H1 (cell line): Measurements from ENCODE around the gene SLIT3. TPM values are rescaled to one million over a fixed set of nuclear protein-coding genes. Genes with fewer than 3 reads are reported as not detected.

ENCODE experiments used
- BACH1 ChIP-seq: IDR thresholded peaks from 2 replicates; pipeline ENCODE4 v1.6.1; 2012; ENCODE audit warnings: low read length, improper control_type of control experiment
- EP300 ChIP-seq, 2 experiments: IDR thresholded peaks; 1 replicate in 1 of 2; 2 replicates in 1 of 2; pipeline ENCODE4 v1.6.1; 2011 to 2012; ENCODE audit warnings: low read depth in 2 of 2, low read length in 2 of 2, mild to moderate bottlenecking in 2 of 2, borderline replicate concordance in 1 of 2, inconsistent platforms in 1 of 2, moderate library complexity in 1 of 2
- JUN ChIP-seq: IDR thresholded peaks from 2 replicates; pipeline ENCODE4 v1.6.1; 2011; ENCODE audit warnings: low read depth, mild to moderate bottlenecking, improper control_type of control experiment, low read length
- JUND ChIP-seq: IDR thresholded peaks from 2 replicates; pipeline ENCODE4 v1.6.1; 2011; ENCODE audit warnings: mild to moderate bottlenecking, improper control_type of control experiment, low read length
- RBBP5 ChIP-seq: IDR thresholded peaks from 2 replicates; pipeline ENCODE4 v1.7.1; 2012; ENCODE audit warnings: low read depth, mild to moderate bottlenecking, inconsistent platforms, low read length, moderate library complexity, borderline replicate concordance
- SIN3A ChIP-seq, 2 experiments: IDR thresholded peaks in 1 of 2; conservative IDR thresholded peaks in 1 of 2; 2 replicates each; pipeline ENCODE4 v1.6.1; 2011 to 2012; ENCODE audit warnings: low read length in 2 of 2, improper control_type of control experiment in 1 of 2, low read depth in 1 of 2, mild to moderate bottlenecking in 1 of 2
- SIX5 ChIP-seq: IDR thresholded peaks from 2 replicates; pipeline ENCODE4 v1.6.1; 2011; ENCODE audit warnings: mild to moderate bottlenecking, low read depth, low read length
- polyA plus RNA-seq, 7 experiments: library from polyadenylated mRNA; depleted of rRNA in 3 of 7; stranded (reverse) in 5 of 7; unstranded in 2 of 7; fragments of >200 nt in 5 of 7; fragments of 200-250 nt in 2 of 7; gene quantifications; 1 replicate in 5 of 7; 2 replicates in 1 of 7; 4 replicates in 1 of 7; pipeline versions ENCODE4 v1.2.1 to v1.2.3, GENCODE V29; 2011 to 2013; ENCODE audit warnings: missing spikeins in 2 of 7, mixed read lengths in 2 of 7
- total RNA-seq: library from RNA; stranded (reverse); fragmentation: NEBNext Ultra II Directional; extraction: Animal tissue kit (Norgen Biotek cat#: 25700); gene quantifications from 2 replicates; pipeline ENCODE4 v1.2.1, GENCODE V29; 2021
- TF ChIP-seq, protein P1 (sequence below): fragments of 300-600 bp; sonication (generic); IDR thresholded peaks from 2 replicates; pipeline ENCODE4 v1.7.1; 2012; ENCODE audit warnings: low read length, moderate library complexity, mild to moderate bottlenecking, inconsistent platforms; ENCODE audit not compliant: insufficient replicate concordance
- TF ChIP-seq, protein P2 (sequence below), 3 experiments: IDR thresholded peaks; 1 replicate in 2 of 3; 2 replicates in 1 of 3; pipeline versions ENCODE4 v1.5.1 to v1.6.1; 2011; ENCODE audit warnings: low read length in 3 of 3, mild to moderate bottlenecking in 3 of 3, inconsistent platforms in 2 of 3, low read depth in 1 of 3, moderate library complexity in 1 of 3; ENCODE audit not compliant: insufficient read depth in 1 of 3; ENCODE audit errors: control extremely low read depth in 1 of 3

SLIT3 gene
- total and polyA plus RNA-seq, 2 of the 8 experiments (the other 6 are each of a cell fraction or from before 2014, with no cell fraction given), result 1.1 to 1.2 TPM

DNA sequence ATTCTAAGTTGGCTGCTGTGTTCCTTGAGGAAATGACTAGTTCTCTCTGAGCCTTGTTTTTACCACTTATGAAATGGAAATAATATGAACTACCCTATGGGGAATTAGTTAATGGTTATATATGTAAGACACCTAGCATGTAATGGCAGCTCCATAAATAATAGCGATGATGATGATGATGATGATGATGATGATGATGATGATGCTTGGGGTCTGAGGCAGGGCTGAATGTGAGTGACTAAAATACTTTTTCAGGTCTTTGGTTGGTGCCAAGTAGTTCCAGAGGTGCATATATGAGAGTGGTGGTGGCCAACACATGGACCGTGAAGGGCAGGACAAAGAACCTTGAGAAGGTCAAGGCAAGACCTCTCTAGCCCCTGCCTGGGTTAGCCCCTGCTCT is 598.4 kb downstream of the SLIT3 start (continued):
- TF ChIP-seq, protein P1, sequence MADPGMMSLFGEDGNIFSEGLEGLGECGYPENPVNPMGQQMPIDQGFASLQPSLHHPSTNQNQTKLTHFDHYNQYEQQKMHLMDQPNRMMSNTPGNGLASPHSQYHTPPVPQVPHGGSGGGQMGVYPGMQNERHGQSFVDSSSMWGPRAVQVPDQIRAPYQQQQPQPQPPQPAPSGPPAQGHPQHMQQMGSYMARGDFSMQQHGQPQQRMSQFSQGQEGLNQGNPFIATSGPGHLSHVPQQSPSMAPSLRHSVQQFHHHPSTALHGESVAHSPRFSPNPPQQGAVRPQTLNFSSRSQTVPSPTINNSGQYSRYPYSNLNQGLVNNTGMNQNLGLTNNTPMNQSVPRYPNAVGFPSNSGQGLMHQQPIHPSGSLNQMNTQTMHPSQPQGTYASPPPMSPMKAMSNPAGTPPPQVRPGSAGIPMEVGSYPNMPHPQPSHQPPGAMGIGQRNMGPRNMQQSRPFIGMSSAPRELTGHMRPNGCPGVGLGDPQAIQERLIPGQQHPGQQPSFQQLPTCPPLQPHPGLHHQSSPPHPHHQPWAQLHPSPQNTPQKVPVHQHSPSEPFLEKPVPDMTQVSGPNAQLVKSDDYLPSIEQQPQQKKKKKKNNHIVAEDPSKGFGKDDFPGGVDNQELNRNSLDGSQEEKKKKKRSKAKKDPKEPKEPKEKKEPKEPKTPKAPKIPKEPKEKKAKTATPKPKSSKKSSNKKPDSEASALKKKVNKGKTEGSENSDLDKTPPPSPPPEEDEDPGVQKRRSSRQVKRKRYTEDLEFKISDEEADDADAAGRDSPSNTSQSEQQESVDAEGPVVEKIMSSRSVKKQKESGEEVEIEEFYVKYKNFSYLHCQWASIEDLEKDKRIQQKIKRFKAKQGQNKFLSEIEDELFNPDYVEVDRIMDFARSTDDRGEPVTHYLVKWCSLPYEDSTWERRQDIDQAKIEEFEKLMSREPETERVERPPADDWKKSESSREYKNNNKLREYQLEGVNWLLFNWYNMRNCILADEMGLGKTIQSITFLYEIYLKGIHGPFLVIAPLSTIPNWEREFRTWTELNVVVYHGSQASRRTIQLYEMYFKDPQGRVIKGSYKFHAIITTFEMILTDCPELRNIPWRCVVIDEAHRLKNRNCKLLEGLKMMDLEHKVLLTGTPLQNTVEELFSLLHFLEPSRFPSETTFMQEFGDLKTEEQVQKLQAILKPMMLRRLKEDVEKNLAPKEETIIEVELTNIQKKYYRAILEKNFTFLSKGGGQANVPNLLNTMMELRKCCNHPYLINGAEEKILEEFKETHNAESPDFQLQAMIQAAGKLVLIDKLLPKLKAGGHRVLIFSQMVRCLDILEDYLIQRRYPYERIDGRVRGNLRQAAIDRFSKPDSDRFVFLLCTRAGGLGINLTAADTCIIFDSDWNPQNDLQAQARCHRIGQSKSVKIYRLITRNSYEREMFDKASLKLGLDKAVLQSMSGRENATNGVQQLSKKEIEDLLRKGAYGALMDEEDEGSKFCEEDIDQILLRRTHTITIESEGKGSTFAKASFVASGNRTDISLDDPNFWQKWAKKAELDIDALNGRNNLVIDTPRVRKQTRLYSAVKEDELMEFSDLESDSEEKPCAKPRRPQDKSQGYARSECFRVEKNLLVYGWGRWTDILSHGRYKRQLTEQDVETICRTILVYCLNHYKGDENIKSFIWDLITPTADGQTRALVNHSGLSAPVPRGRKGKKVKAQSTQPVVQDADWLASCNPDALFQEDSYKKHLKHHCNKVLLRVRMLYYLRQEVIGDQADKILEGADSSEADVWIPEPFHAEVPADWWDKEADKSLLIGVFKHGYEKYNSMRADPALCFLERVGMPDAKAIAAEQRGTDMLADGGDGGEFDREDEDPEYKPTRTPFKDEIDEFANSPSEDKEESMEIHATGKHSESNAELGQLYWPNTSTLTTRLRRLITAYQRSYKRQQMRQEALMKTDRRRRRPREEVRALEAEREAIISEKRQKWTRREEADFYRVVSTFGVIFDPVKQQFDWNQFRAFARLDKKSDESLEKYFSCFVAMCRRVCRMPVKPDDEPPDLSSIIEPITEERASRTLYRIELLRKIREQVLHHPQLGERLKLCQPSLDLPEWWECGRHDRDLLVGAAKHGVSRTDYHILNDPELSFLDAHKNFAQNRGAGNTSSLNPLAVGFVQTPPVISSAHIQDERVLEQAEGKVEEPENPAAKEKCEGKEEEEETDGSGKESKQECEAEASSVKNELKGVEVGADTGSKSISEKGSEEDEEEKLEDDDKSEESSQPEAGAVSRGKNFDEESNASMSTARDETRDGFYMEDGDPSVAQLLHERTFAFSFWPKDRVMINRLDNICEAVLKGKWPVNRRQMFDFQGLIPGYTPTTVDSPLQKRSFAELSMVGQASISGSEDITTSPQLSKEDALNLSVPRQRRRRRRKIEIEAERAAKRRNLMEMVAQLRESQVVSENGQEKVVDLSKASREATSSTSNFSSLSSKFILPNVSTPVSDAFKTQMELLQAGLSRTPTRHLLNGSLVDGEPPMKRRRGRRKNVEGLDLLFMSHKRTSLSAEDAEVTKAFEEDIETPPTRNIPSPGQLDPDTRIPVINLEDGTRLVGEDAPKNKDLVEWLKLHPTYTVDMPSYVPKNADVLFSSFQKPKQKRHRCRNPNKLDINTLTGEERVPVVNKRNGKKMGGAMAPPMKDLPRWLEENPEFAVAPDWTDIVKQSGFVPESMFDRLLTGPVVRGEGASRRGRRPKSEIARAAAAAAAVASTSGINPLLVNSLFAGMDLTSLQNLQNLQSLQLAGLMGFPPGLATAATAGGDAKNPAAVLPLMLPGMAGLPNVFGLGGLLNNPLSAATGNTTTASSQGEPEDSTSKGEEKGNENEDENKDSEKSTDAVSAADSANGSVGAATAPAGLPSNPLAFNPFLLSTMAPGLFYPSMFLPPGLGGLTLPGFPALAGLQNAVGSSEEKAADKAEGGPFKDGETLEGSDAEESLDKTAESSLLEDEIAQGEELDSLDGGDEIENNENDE, result no peak
- TF ChIP-seq SIX5 (no peak), EP300 (IDR thresholded peaks at IDR 0.05; ENCODE audit: borderline replicate concordance in 1 of 2, low read depth in 2 of 2, low read length in 2 of 2) (no peak), BACH1 (no peak), SIN3A (conservative IDR thresholded peaks at IDR 0.05 in 1 of 2, IDR thresholded peaks at IDR 0.05 in 1 of 2; ENCODE audit: low read depth in 1 of 2, low read length in 2 of 2) (no peak), JUN (no peak), RBBP5 (no peak), JUND (no peak)
- TF ChIP-seq, protein P2, sequence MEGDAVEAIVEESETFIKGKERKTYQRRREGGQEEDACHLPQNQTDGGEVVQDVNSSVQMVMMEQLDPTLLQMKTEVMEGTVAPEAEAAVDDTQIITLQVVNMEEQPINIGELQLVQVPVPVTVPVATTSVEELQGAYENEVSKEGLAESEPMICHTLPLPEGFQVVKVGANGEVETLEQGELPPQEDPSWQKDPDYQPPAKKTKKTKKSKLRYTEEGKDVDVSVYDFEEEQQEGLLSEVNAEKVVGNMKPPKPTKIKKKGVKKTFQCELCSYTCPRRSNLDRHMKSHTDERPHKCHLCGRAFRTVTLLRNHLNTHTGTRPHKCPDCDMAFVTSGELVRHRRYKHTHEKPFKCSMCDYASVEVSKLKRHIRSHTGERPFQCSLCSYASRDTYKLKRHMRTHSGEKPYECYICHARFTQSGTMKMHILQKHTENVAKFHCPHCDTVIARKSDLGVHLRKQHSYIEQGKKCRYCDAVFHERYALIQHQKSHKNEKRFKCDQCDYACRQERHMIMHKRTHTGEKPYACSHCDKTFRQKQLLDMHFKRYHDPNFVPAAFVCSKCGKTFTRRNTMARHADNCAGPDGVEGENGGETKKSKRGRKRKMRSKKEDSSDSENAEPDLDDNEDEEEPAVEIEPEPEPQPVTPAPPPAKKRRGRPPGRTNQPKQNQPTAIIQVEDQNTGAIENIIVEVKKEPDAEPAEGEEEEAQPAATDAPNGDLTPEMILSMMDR (IDR thresholded peaks at IDR 0.05; ENCODE audit: control extremely low read depth in 1 of 3, insufficient read depth in 1 of 3, low read depth in 1 of 3, low read length in 3 of 3), result no peak
